Measurements from ENCODE around the gene ALKBH3.

DNA sequence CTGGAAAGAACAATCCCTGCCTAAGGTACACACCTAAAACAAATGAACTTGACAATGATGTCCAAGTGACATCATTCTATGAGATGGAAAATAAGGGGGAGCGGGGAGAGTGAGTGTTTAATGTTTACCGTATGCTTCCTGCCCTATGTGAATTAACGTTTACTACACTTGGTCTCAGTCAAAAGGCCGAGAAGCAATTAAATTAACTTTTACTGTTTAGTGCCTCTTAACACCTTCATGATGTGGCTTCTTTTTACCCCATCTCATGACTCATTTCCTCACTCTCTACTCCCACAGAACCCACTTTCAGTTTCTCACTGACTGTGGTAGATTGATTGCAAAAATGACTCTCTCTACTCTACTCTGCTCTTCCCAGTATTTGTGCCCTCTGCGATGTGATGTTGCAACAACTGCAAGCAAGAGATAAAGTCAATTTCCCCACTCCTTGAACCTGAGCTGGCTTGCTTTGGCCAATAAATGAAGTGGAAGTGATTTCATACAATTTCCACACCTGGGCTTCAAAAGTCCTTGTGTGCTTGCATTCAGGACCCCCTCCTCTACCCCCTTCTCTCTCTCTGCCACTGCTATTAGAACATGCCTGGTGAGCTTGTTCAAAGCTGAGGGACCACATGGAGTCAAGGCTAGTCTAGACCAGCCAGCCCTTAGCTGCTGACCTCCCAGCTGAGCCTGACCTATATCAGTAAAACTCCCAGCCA is 11.6 kb upstream of the ALKBH3 start:
- no peak for TF ChIP-seq POLR2A (IDR thresholded peaks at IDR 0.05)
- TF ChIP-seq, protein P1, sequence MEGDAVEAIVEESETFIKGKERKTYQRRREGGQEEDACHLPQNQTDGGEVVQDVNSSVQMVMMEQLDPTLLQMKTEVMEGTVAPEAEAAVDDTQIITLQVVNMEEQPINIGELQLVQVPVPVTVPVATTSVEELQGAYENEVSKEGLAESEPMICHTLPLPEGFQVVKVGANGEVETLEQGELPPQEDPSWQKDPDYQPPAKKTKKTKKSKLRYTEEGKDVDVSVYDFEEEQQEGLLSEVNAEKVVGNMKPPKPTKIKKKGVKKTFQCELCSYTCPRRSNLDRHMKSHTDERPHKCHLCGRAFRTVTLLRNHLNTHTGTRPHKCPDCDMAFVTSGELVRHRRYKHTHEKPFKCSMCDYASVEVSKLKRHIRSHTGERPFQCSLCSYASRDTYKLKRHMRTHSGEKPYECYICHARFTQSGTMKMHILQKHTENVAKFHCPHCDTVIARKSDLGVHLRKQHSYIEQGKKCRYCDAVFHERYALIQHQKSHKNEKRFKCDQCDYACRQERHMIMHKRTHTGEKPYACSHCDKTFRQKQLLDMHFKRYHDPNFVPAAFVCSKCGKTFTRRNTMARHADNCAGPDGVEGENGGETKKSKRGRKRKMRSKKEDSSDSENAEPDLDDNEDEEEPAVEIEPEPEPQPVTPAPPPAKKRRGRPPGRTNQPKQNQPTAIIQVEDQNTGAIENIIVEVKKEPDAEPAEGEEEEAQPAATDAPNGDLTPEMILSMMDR (IDR thresholded peaks at IDR 0.05) = no peak

Measured in heart left ventricle (tissue), 13 donors.